ENCODE results near the gene DENND10. TPM values are rescaled to one million over a fixed set of nuclear protein-coding genes. Genes with fewer than 3 reads are reported as not detected.

DENND10 gene
- total and polyA plus RNA-seq, 2 donors = 24.8 to 26.0 TPM

DNA sequence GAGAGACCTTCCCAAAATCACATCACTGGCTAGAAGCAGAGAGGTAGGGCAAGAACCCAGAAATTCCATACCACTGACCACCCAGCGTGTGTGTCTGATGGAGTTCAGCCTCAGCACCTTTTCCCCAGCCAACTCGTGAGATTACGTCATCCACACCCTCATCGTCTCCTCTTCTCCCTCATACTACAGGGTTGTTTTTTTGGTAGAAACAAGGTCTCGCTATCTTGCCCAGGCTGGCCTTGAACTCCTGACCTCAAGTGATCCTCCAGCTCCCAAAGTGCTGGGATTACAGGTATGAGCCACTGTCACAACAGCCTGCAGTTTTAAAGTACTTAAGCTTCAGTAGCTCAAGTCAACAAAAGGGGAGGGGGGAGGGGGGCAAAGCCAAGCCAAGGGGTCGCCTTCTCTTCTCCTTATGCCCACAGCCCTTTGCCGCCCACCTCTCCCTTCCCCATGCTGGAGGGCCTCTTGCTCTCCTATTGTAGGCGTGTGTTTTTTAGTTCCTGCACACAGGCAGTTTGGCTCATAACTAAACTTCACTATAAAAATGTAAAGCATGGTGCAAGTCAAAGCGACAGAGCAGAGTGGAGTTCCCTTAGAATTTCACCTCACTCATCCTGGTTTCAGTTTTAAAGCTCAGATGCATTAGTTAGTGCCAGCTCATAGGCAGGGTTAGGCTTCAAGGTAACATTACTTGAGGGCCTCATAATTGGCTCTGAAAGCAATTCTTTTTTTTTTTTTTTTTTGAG, 79.9 kb downstream of the DENND10 start:
- Histone ChIP-seq H3K4me3 (ENCODE audit: low read length in 2 of 2) (no peak overlapping the region), H3K4me1 (ENCODE audit: control insufficient read depth in 2 of 2, insufficient read depth in 2 of 2, low read length in 2 of 2) (peaks cover 0 to 8% of the 10 kb centered on the region in 2 donors), H3K27me3 (ENCODE audit: control insufficient read depth in 2 of 2, insufficient read depth in 1 of 2, low read length in 1 of 2) (no peaks in the 10 kb centered on the region), H3K36me3 (ENCODE audit: control insufficient read depth in 2 of 2, insufficient read depth in 2 of 2, low read length in 1 of 2) (no peaks in the 10 kb centered on the region), H3K27ac (ENCODE audit: low read depth in 1 of 2, low read length in 1 of 2) (no peak overlapping the region), H3K9me3 (ENCODE audit: control insufficient read depth in 2 of 2, insufficient read depth in 1 of 2, low read length in 1 of 2) (no peaks in the 10 kb centered on the region)
- no peak for DNase-seq (ENCODE audit: low read depth in 6 of 9, low spot score in 9 of 9)
- 95% methylated on average over 9 of the region's 9 CpGs for WGBS

Other genes starting within 250 kb of the DENND10 start
- gene NANOS1, start 74.4 kb upstream of the DENND10 start, total RNA-seq = 0.52 TPM
- 3.2 TPM for gene NANOS1, start 74.4 kb upstream of the DENND10 start, polyA plus RNA-seq
- 67.8 TPM for gene EIF3A, start 23.3 kb upstream of the DENND10 start, total RNA-seq
- 41.2 TPM for gene EIF3A, start 23.3 kb upstream of the DENND10 start, polyA plus RNA-seq
- 18.5 TPM for gene SFXN4, start 61.6 kb downstream of the DENND10 start, total RNA-seq
- 31.0 TPM for gene SFXN4, start 61.6 kb downstream of the DENND10 start, polyA plus RNA-seq
- 116 TPM for gene PRDX3, start 74.7 kb downstream of the DENND10 start, total RNA-seq
- gene PRDX3, start 74.7 kb downstream of the DENND10 start, polyA plus RNA-seq = 114 TPM
- 18.5 TPM for gene GRK5, start 103.5 kb downstream of the DENND10 start, total RNA-seq
- gene GRK5, start 103.5 kb downstream of the DENND10 start, polyA plus RNA-seq = 14.4 TPM

Measured in thymus (tissue), 11 donors.